Right renal pelvis (tissue), 4 donors: ENCODE results near the gene SF3B4. TPM values are rescaled to one million over a fixed set of nuclear protein-coding genes. Genes with fewer than 3 reads are reported as not detected.
"Not testable (repeated sequence)": the region's sequence is repeated elsewhere in the genome, so short reads cannot be mapped to it uniquely, and the experiment has no call there.

Experiments used
- DNase-seq, 4 donors: peaks; one replicate each; pipeline ENCODE4 v3.0.0-alpha.2; 2013; ENCODE audit warnings: low read depth in 4 of 4, low spot score in 3 of 4, missing footprints in 1 of 4
- polyA plus RNA-seq, 4 donors: library from polyadenylated mRNA; unstranded; fragments of 120-200 nt; gene quantifications; one replicate each; pipeline ENCODE4 v1.2.1, GENCODE V29; 2013; ENCODE audit not compliant: insufficient read length in 4 of 4

Gene SF3B4
- polyA plus RNA-seq, 4 donors = 79.1 to 96.8 (median 88.4) TPM

DNA sequence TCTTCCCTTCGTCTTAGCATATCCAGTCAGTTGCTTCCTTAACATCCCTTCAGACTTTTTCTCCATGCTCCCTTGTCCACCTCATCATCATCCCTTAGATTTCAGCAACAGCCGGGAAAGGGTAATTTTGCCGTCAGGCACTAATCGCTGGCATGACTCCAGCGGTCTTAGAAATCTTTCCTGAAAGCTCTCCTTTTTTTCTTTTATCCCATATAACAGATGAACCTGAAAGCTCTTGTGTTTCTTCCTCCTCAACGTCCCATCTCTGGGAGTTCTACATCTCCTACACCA, 38.7 kb downstream of the SF3B4 start:
- peak in 2 of 4 donors; percentile 36 to 38 for DNase-seq

DNA sequence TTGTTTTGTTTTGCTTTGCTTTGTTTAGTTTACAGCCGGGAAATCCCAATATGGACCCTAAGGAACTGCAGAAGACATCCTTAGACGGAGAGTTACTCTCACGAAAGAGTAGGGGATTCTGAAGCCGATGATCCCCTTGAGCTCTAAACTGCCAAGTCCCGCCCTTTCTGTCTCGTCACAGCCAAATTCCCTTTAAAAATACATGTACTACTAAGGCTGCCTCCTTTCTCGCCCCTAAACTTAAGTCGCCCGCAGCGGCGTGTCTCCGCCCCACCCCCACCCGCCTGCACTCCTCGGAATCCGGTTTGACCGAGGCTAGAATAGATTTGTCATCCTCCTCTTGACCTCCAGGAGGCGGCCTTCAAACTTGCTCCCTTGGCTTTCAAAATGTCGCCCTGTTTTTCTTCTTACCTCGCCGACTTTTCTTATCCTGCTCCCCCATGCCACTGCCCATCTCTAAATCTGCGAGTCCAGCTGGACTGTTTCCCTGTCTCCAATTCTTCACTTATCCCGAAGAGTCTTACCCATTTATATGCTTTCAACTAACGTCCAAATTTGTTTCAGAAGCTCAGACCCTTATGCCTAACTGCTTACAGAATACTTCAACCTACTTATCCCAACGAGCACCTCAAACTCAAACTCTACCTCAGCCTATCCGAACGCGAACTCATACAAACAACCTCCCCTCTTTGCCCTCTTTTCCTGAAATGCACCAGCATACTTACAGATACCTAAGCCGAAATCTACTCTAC, 39.2 kb downstream of the SF3B4 start:
- peak; percentile 80 to 90 (median 86) for DNase-seq

DNA sequence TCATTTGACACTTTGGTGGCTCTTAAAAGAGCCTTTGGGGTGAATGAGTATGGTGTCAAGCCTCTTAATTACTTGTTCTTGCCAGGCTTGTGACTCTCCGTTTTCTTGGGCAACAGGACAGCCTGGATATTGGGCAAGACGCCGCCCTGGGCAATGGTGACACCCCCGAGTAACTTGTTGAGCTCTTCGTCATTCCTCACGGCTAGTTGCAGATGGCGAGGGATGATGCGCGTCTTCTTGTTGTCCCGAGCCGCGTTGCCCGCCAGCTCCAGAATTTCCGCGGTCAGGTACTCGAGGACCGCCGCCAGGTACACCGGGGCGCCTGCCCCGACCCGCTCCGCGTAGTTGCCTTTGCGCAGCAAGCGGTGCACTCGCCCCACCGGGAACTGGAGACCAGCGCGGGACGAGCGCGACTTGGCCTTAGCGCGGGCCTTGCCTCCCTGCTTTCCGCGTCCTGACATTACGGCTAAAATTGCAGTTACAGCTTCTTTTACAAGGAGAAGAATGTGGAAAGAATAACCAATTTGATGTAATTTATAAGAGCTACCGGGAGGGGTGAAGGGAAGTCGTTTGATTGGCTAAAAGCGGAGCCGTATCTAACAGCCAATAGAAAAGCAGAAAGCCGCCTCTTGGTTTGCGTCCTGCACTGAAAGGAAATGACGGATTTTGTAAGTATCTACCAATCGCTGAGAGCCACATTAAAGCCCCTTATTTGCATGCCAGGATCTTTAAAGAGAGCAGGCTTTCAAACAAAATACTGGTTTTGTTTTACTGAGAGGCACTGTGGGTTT, 40.0 kb downstream of the SF3B4 start:
- DNase-seq = peak; percentile 81 to 97 (median 94)

DNA sequence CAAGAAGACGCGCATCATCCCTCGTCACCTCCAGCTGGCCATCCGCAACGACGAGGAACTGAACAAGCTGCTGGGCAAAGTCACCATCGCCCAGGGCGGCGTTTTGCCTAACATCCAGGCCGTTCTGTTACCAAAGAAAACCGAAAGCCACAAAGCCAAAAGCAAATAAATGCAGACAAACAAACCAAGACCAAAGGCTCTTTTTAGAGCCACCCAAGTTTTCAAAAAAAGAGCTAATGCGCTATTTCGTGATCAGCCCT, 40.5 kb downstream of the SF3B4 start:
- DNase-seq = not testable (repeated sequence)

DNA sequence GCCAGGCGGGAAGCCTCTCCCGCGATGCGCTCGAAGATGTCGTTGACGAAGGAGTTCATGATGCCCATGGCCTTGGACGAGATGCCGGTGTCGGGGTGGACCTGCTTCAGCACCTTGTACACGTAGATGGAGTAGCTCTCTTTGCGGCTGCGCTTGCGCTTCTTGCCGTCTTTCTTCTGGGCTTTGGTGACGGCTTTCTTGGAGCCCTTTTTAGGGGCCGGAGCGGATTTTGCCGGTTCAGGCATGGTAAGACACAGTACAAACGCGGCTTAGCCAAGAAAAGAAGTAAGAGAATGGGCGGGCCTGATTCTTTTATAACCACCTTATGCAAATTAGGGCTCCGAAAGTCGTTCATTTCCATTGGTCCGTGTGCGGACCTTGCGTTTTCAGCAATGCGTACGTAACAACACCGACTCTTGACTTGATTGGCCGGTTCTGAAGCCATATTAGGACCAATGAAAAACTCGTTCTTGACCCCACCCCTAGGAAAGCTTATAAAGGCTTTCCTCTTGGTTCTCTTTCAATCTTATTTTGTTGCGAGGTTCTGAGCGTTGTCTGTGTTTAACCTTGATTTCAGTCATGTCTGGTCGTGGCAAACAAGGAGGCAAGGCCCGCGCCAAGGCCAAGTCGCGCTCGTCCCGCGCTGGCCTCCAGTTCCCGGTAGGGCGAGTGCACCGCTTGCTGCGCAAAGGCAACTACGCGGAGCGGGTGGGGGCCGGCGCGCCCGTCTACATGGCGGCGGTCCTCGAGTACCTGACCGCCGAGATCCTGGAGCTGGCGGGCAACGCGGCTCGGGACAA, 41.0 kb downstream of the SF3B4 start:
- peak; percentile 98 to 99 (median 98) for DNase-seq

DNA sequence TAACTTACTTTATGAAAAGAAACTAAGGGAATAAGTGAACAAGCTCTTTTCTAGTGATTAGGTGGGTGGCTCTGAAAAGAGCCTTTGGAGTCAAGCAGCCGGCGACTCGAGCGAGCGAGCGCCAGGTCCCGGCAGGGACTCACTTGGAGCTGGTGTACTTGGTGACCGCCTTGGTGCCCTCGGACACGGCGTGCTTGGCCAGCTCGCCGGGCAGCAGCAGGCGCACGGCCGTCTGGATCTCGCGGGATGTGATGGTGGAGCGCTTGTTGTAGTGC, 41.5 kb downstream of the SF3B4 start:
- DNase-seq = not testable (repeated sequence)

DNA sequence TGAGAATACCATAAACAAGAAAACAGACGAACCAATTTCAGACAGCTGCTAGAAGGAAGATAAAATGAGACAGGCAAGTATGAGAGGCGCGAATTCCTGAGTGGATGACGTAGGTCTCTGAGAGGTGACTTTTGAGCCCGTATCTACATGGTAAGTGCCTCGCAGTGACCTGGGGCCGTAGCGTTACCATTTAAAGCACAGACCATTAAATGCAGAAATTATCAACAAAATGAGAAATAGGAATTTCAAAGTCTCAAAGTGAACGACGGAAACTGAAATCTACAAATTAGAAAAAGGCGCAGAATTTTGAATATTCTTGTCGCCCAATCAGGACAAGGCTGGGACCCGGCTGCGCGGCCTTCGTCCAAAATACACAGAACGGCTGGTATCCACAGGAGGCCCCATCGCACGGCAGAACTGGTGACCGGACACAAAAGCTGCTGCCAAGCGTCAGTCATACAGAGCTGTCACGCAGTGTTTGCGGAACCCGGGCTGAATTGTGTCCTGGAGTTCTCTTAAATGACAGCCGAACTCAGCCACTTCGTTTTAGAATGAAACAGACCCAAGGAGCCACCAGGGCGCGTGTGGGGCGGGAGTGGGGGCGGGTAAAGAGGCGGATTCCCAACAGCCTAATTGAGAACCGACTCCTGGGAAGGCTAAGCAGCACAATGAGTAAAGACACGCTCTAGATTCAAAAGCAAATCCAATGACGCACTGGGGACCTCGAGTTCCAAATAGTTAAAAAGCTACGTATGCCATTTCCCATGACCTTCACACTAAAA, 42.1 kb downstream of the SF3B4 start:
- peak; percentile 74 to 78 (median 76) for DNase-seq

DNA sequence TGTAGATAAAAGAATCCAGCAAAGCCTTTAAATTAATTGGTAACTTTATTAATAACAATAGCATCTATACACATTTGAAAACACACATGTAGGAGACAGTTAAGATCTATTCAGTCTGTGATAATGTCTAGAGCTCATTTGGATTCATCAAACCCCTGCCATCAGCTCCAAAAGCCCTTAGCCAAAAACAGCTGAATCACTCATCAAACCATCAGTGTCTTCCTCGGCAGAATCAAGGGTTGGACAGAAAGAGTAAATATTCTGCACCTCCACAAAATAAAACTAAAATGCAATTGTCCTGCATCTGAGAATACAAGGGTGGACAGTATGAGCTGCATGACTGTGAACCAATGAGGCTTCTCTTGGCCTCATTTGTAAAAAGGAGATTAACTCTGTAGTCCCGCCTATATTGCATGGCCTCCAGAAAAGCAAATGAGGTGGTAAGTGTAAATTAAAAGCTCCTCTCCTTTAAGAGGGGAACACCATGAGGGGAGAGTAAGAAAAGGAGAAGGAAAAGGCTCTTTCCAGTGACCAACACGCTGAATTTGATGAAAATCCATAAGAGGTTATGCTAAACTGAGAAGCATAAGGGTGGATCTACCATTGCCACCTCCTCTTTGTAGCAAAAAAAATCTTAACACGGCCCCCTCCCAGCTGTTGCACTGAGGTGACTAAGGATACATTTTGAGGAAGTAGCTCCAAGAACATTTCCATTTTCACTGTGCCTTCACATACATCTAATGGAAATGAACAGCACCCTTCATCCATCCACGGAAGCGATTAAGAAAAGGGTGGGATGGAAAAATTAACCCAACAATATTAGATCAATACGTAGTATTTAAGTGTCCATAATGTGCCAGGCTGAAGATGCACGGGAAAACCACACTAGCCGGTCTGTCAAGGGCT, 42.9 kb downstream of the SF3B4 start:
- peak in 1 of 4 donors; percentile 33 for DNase-seq

DNA sequence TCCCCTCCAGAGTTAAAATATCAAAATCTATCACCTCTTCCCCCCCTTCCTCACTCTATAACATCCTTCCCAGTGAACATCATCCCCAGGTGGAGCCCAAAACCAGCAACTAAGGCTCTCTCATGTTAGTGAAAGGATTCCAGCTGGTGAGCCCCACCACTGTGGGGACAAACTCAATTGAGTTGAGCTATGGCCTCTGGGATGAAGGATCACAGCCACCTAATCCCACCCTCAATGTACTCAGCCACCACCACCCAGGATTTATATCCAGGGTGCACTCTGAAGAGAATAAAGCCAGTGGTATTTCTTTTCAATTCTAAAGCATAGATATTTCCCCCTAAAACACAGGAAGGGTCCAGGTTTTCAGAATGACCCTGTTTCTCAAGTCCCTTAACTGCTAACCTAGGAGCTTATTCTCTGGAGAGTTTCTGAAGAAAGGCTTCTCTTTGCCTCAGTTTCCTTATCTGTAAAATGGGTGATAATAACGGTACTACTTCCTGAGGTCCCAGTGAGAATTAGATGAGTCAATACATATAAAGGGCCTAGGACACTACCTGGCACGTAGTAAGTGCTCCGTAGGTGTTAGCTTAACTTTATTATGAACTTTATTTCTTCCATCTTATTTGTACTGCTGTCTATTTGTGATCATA, 43.9 kb downstream of the SF3B4 start:
- no peak for DNase-seq

DNA sequence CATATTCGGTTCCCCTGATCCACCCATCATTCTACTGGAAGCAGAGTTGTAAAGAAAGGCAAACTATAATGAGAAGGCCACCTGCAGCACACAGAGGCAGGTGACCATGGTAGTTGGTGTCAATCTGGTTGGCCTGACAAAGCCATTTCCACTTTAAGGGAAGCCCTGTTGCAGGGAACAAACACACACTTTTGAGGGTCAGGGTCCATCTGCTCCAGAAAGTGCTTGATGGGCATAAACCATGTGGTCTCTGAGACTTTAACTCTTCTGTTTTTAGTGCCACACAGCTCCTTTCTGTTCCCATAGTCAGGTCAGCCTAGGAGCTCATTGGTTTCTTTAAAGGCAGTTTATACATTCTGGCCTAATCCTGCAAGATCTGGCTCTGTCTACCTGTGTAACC, 45.7 kb downstream of the SF3B4 start:
- no peak for DNase-seq

DNA sequence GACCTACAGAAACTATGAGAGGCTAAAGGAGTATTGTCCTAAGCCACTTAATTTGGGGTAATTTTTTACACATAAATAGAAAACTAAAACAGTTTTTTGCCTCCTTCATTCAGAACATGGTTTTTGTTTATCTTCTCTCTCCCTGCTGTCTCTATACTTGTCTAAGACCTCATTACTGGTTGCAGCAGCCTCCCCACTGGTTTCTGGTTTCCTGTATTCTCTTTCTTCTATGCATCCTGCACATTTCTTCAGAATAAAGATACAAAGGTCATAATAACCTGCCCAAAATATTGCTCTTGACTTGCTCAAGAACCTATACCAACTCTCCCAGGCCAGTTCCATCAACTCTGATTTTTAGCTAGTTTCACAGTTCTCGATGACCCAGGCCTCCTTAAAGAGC, 48.0 kb downstream of the SF3B4 start:
- DNase-seq = no peak

DNA sequence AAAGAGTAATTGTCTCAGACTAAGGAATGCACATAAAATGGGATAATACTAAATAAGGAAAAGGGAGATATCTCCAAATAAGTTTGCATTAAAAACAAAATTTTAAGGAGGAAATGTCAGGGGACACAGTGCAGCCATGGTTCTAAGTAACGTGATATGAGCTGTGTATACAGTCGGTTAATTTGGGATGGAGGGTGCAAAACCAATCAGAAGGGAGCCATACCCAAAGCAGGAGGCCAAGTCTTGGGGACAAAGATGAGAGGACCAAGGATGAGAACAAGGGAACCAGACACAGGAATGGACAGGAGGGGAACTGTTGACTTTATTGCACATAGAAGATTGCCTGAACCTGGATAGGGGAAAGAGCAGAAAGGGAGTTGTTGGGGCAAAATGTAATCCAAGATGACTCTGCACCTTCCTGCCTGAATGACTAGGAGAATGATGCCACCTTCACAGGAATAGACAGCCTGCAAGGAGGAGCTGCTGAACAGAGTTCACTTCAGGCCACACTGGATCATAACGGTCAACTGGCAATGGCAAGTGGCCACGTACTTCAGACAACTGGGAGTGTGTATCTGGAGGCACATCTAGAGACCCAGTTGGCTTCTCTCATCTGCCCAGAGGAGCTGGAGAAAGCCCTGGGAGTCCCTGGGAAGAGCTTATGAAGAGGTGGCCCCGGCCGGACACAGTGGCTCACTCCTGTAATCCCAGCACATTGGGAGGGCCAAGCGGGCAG, 50.2 kb downstream of the SF3B4 start:
- no peak for DNase-seq

Other genes with a start within 250 kb of the SF3B4 start
- 1 to 10 TPM; 1.0 to 3.1 (median 2.2) TPM for gene FCGR1A, start 145.1 kb downstream of the SF3B4 start, polyA plus RNA-seq
- 10 to 100 TPM; 19.7 to 28.1 (median 21.7) TPM for gene BOLA1, start 28.2 kb downstream of the SF3B4 start, polyA plus RNA-seq
- gene SV2A, start 10.0 kb downstream of the SF3B4 start, polyA plus RNA-seq = 1 to 10 TPM; 6.7 to 8.8 (median 8.1) TPM
- gene MTMR11, start 9.1 kb upstream of the SF3B4 start, polyA plus RNA-seq = 10 to 100 TPM; 28.8 to 31.9 (median 30.7) TPM
- 10 to 100 TPM; 18.9 to 22.0 (median 19.5) TPM for gene OTUD7B, start 82.9 kb upstream of the SF3B4 start, polyA plus RNA-seq
- 10 to 100 TPM; 65.1 to 80.6 (median 77.3) TPM for gene VPS45, start 140.0 kb upstream of the SF3B4 start, polyA plus RNA-seq
- 10 to 100 TPM; 44.5 to 60.5 (median 54.1) TPM for gene PLEKHO1, start 222.1 kb upstream of the SF3B4 start, polyA plus RNA-seq